ENCODE results near the gene MED4. TPM values are rescaled to one million over a fixed set of nuclear protein-coding genes. Genes with fewer than 3 reads are reported as not detected.

The MED4 gene
- total RNA-seq, 4 donors from 2014 or later: 32.3 to 45.2 (median 40.1) TPM

- TF ChIP-seq, protein P1, sequence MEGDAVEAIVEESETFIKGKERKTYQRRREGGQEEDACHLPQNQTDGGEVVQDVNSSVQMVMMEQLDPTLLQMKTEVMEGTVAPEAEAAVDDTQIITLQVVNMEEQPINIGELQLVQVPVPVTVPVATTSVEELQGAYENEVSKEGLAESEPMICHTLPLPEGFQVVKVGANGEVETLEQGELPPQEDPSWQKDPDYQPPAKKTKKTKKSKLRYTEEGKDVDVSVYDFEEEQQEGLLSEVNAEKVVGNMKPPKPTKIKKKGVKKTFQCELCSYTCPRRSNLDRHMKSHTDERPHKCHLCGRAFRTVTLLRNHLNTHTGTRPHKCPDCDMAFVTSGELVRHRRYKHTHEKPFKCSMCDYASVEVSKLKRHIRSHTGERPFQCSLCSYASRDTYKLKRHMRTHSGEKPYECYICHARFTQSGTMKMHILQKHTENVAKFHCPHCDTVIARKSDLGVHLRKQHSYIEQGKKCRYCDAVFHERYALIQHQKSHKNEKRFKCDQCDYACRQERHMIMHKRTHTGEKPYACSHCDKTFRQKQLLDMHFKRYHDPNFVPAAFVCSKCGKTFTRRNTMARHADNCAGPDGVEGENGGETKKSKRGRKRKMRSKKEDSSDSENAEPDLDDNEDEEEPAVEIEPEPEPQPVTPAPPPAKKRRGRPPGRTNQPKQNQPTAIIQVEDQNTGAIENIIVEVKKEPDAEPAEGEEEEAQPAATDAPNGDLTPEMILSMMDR (IDR thresholded peaks at IDR 0.05; ENCODE audit: low read depth): no peak
Observed at GRCh38 chr13:48050550-48050949, 44.4 kb downstream of the MED4 start.

DNA sequence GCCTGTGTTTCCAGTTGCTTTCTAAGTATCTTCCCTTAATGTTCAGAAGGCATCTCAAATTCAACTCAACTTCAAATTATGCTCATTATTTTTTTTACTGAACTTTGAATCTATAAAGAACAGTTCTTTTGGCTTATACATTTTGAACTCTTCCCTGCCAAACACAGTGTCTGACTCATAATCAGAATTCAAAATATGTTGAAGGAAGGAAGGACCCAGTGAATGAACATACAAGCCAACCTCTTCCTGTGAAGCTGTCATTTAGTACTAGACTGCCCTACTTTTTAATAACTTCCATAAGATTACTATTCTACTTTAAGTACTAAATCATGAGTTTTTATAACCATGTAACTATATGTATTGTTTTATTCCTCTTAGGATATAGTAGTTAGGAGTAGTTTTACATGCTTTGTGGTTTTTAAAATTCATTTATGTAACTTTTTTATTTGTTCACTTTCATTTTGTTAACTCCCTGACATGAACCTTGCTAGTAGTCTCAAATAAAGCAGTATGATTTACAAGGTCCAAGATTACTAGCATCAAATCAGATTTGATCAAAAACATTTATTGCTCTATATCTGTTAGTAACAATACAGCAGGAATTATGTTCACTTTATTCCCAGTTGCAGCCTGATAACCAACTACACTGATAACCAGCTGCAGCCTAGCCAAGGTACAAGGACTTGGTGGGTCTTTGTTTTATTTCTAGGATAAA, 51.0 kb downstream of the MED4 start:
- TF ChIP-seq, protein P1 (IDR thresholded peaks at IDR 0.05; ENCODE audit: low read depth): no peak

DNA sequence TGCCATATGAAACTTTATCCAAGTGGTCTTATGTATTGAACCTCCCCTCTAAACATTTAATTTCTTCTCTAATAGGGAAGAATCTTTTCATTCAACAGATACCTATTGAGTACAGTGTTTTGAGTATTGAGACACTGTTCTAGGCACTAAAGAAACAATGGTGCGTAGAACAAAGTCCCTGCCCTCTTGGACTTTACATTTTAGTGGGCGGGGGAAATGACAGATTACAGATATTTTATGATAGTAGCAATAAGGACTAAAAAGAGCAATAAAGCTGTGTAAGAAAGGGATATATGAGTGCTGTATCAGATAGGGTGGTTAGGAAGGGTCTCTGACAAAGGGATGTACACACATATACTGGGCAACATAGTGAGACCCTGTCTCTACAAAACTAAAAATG, 52.0 kb downstream of the MED4 start:
- TF ChIP-seq, protein P1 (IDR thresholded peaks at IDR 0.05; ENCODE audit: low read depth): no peak

GRCh38 chr13:48040896-48041295, 54.0 kb downstream of the MED4 start:
- TF ChIP-seq, protein P1 (IDR thresholded peaks at IDR 0.05; ENCODE audit: low read depth): no peak

DNA sequence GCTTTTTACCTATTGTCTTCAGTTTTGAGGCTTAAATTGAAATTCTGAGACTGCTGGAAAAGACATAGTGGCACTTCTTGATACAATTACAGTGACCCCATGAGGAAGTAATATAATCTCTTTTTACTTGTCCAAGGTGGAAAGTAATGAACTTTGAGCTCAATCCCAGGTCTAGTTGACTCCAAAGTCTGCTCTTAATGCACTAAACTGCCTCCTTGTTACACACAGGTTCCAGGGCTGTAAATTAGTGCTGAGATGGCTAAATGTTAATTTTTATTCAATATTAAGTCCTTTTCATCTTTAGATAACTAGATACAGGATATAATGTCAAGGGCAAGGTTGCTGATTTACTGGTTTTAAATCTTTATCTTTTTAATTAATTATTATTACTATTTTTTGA, 54.9 kb downstream of the MED4 start:
- TF ChIP-seq, protein P1 (IDR thresholded peaks at IDR 0.05; ENCODE audit: low read depth): no peak

DNA sequence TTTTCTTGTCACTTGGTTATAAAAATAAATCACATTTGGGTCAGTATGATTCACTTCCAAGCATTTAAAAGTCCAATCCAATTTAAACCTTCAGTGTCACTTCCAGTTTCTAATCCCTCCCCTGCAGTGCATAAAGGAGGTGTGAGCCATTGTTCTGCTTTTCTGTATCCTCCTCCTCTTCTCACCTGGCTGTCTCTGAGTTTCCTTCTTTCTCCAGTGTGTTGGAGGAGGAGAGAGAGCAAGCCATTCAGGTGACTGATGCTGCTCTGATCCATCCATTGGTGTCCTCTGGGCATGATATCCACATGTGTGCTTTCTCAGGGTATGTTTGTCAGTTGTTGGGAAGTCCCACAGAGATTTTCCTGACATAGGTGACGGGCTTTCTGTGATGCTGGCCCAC, 56.1 kb downstream of the MED4 start:
- TF ChIP-seq, protein P1 (IDR thresholded peaks at IDR 0.05; ENCODE audit: low read depth): no peak

DNA sequence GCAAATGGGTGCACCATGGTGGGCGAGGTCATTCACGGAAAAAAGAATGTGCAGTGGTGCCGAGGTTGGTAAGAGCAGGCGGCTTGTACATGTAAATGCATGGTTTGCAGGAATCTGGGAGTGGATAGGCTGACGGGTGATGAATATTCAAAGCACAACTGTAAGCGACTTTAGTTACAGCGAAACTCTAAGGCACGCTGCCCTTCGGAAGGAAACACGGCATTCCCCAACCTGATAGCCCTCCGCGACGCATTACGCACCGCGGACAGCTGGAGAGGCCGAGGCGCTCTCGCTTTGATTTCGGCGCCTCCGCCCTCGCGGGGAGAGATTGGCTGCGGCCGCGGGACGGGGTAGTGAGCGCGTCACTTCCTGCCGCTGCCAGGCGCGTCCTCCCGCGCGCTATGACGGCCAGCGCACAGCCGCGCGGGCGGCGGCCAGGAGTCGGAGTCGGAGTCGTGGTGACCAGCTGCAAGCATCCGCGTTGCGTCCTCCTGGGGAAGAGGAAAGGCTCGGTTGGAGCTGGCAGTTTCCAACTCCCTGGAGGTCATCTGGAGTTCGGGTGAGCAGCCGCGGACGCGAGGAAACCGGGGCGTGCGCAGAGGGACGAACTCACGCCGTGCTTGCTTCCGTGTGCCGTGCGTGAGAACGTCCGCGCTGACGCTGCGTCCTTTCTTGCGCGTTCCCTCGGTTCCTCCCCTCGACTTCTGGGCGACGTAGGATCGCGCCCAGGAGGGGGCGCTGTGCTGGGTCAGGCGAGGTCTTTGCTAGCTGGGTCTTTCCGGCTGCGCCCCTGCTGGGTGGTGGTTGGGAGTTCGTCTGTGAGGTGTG, 57.3 kb downstream of the MED4 start, which contains the start of gene NUDT15:
Gene NUDT15 (plus strand): TSS at position 381 of the 828 bp plus-strand sequence. CDS start 21 bp downstream, at position 402.
- TF ChIP-seq, protein P1 (IDR thresholded peaks at IDR 0.05; ENCODE audit: low read depth): no peak

All from subcutaneous adipose tissue (tissue), 4 donors.